ENCODE data around the gene MRPS25.

DNA sequence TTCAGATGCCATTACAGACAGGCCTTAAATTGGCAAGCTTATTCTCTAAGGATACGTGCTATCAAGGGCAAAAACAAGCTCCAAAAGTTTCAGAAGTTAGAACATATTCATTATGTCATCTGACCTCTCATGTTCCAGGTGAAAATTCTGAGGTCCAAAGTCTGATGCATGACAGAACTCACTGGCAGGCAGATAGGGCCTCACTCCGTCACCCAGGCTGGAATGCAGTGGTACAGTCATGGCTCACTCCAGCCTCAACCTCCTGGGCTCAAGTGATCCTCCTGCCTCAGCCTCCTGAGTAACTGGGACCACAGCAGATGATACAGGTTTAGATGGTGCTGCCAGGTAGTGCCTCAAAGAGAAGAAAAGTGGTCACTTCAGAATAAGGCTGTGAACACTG is 15.5 kb downstream of the MRPS25 start:
- TF ChIP-seq, protein P1, sequence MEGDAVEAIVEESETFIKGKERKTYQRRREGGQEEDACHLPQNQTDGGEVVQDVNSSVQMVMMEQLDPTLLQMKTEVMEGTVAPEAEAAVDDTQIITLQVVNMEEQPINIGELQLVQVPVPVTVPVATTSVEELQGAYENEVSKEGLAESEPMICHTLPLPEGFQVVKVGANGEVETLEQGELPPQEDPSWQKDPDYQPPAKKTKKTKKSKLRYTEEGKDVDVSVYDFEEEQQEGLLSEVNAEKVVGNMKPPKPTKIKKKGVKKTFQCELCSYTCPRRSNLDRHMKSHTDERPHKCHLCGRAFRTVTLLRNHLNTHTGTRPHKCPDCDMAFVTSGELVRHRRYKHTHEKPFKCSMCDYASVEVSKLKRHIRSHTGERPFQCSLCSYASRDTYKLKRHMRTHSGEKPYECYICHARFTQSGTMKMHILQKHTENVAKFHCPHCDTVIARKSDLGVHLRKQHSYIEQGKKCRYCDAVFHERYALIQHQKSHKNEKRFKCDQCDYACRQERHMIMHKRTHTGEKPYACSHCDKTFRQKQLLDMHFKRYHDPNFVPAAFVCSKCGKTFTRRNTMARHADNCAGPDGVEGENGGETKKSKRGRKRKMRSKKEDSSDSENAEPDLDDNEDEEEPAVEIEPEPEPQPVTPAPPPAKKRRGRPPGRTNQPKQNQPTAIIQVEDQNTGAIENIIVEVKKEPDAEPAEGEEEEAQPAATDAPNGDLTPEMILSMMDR (IDR thresholded peaks at IDR 0.05; ENCODE audit: borderline replicate concordance, extremely low read depth, low read length, poor library complexity, severe bottlenecking): no peak
- no peak for TF ChIP-seq EZH2 (IDR thresholded peaks at IDR 0.05; ENCODE audit: borderline replicate concordance, low read depth, low read length, severe bottlenecking)
